PC-9 (cell line): Measurements from ENCODE around the gene RNF186.

Source experiments
- EZH2 ChIP-seq: fragments of 200-600 bp; sonication (generic); IDR thresholded peaks from 2 replicates; pipeline ENCODE4 v1.8.0; 2017; ENCODE audit warnings: antibody characterized with exemption, low read depth
- TF ChIP-seq, protein P1 (sequence below): fragments of 200-600 bp; sonication (generic); conservative IDR thresholded peaks from 2 replicates; pipeline ENCODE4 v1.6.1; 2017; ENCODE audit warnings: mixed run types, antibody characterized with exemption, mild to moderate bottlenecking, moderate library complexity

- TF ChIP-seq, protein P1, sequence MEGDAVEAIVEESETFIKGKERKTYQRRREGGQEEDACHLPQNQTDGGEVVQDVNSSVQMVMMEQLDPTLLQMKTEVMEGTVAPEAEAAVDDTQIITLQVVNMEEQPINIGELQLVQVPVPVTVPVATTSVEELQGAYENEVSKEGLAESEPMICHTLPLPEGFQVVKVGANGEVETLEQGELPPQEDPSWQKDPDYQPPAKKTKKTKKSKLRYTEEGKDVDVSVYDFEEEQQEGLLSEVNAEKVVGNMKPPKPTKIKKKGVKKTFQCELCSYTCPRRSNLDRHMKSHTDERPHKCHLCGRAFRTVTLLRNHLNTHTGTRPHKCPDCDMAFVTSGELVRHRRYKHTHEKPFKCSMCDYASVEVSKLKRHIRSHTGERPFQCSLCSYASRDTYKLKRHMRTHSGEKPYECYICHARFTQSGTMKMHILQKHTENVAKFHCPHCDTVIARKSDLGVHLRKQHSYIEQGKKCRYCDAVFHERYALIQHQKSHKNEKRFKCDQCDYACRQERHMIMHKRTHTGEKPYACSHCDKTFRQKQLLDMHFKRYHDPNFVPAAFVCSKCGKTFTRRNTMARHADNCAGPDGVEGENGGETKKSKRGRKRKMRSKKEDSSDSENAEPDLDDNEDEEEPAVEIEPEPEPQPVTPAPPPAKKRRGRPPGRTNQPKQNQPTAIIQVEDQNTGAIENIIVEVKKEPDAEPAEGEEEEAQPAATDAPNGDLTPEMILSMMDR: no peak
- TF ChIP-seq EZH2: no peak
Observed at GRCh38 chr1:19824036-19824435, 9.0 kb upstream of the RNF186 start.
